HCT116 (cell line): ENCODE measurements around the gene DNAJC28. TPM values are rescaled to one million over a fixed set of nuclear protein-coding genes. Genes with fewer than 3 reads are reported as not detected.

Experiments used
- ATAC-seq: fragments of 200-7000 bp; cut with Tn5 transposase; 2 replicates; pipeline ENCODE4 v1.9.1; 2020; ENCODE audit warnings: mild to moderate bottlenecking, moderate library complexity
- BruUV-seq: library from RNA; stranded (reverse); fragments of 400-500 nt; replicated peaks from 2 replicates; lab custom pipeline; 2021; lab: Mats Ljungman, UMichigan
- CTCF ChIA-PET: fragments of 300-600 bp; sonication (Branson Sonifier 250); formaldehyde crosslinking; loops from one replicate; lab custom pipeline; 2021; ENCODE audit warnings: antibody characterized with exemption; lab: Charles Lee
- POLR2A ChIA-PET: fragments of 300-600, 350-600 bp; sonication (Branson Sonifier 250); formaldehyde crosslinking; loops from one replicate; lab custom pipeline; 2021; ENCODE audit warnings: antibody characterized with exemption; lab: Charles Lee
- RAD21 ChIA-PET, 2 experiments: fragments of 300-600 bp; sonication (Branson Sonifier 250); formaldehyde crosslinking; loops; one replicate each; lab custom pipeline; 2023; ENCODE audit warnings: low total read pairs in 2 of 2; ENCODE audit not compliant: uncharacterized antibody in 2 of 2, unreplicated experiment in 2 of 2, low non-redundant PET in 1 of 2; lab: Charles Lee
- DNase-seq: peaks from one replicate; pipeline ENCODE4 v3.0.0-alpha.2; 2010; ENCODE audit warnings: low read depth, low spot score
- H2AFZ ChIP-seq: fragments of 200-600 bp; shearing (Covaris generic), sonication (generic); 2 replicates; pipeline ENCODE4 v1.6.1; 2017; ENCODE audit warnings: low read depth, mixed run types, mixed read lengths, antibody characterized with exemption, low read length; ENCODE audit not compliant: poor library complexity, severe bottlenecking
- H3K27ac ChIP-seq: 2 replicates; pipeline ENCODE4 v1.5.1; 2012; ENCODE audit warnings: low read depth, low read length
- H3K27me3 ChIP-seq: fragments of 200-600 bp; sonication (generic); 2 replicates; pipeline ENCODE4 v1.6.1; 2016; ENCODE audit warnings: mixed run types, low read length, mixed read lengths; ENCODE audit not compliant: insufficient read depth
- H3K36me3 ChIP-seq, 2 experiments: fragments of 200-500 bp in 1 of 2; fragments of 200-600 bp in 1 of 2; sonication (Bioruptor generic) in 1 of 2; sonication (generic) in 1 of 2; 2 replicates each; pipeline versions ENCODE4 v1.5.1 to v1.6.1; 2014 to 2016; ENCODE audit warnings: low read length in 2 of 2, inconsistent platforms in 1 of 2, mixed read lengths in 1 of 2, mixed run types in 1 of 2; ENCODE audit not compliant: insufficient read depth in 2 of 2, control insufficient read depth in 1 of 2
- H3K4me1 ChIP-seq, 2 experiments: fragments of 200-600 bp in 1 of 2; sonication (generic) in 1 of 2; 2 replicates each; pipeline versions ENCODE4 v1.5.1 to v1.6.1; 2012 to 2017; ENCODE audit warnings: low read length in 2 of 2, inconsistent platforms in 1 of 2, mild to moderate bottlenecking in 1 of 2, mixed read lengths in 1 of 2, mixed run types in 1 of 2, moderate library complexity in 1 of 2; ENCODE audit not compliant: insufficient read depth in 2 of 2, control insufficient read depth in 1 of 2
- H3K4me2 ChIP-seq: fragments of 200-600 bp; sonication (generic); 2 replicates; pipeline ENCODE4 v1.6.1; 2017; ENCODE audit warnings: mixed run types, low read length, mixed read lengths
- H3K4me3 ChIP-seq, 2 experiments: fragments of 200-600 bp in 1 of 2; sonication (generic) in 1 of 2; replicated peaks in 1 of 2; 2 replicates each; pipeline ENCODE4 v1.5.1; 2011 to 2016; ENCODE audit warnings: low read length in 2 of 2, control low read depth in 1 of 2, low read depth in 1 of 2, mild to moderate bottlenecking in 1 of 2, mixed read lengths in 1 of 2, mixed run types in 1 of 2
- H3K79me2 ChIP-seq: fragments of 200-600 bp; sonication (generic); 2 replicates; pipeline ENCODE4 v1.6.1; 2017; ENCODE audit warnings: mild to moderate bottlenecking, mixed run types, low read length, moderate library complexity, mixed read lengths; ENCODE audit not compliant: insufficient read depth
- H3K9ac ChIP-seq: fragments of 200-600 bp; sonication (generic); 2 replicates; pipeline ENCODE4 v1.6.1; 2016; ENCODE audit warnings: low read length, mixed read lengths
- H3K9me2 ChIP-seq: fragments of 200-600 bp; sonication (generic), shearing (Covaris generic); 2 replicates; pipeline ENCODE4 v1.6.1; 2017; ENCODE audit warnings: mixed run types, mild to moderate bottlenecking, moderate library complexity; ENCODE audit not compliant: insufficient read depth
- H3K9me3 ChIP-seq, 2 experiments: fragments of 200-500 bp in 1 of 2; fragments of 200-600 bp in 1 of 2; sonication (Bioruptor generic) in 1 of 2; sonication (generic) in 1 of 2; 2 replicates each; pipeline ENCODE4 v1.6.1; 2014 to 2017; ENCODE audit warnings: low read length in 2 of 2, mixed read lengths in 2 of 2, inconsistent platforms in 1 of 2, low read depth in 1 of 2, mild to moderate bottlenecking in 1 of 2, mixed run types in 1 of 2, moderate library complexity in 1 of 2; ENCODE audit not compliant: control insufficient read depth in 1 of 2, insufficient read depth in 1 of 2
- H4K20me1 ChIP-seq: fragments of 200-600 bp; sonication (generic), shearing (Covaris generic); 2 replicates; pipeline ENCODE4 v1.6.1; 2017; ENCODE audit warnings: mixed run types, mild to moderate bottlenecking, moderate library complexity; ENCODE audit not compliant: insufficient read depth
- CEBPB ChIP-seq: IDR thresholded peaks from 2 replicates; pipeline ENCODE4 v1.6.1; 2012; ENCODE audit warnings: low read depth
- EZH2phosphoT487 ChIP-seq: fragments of 200-600 bp; IDR thresholded peaks from 2 replicates; pipeline ENCODE4 v1.6.1; 2018; ENCODE audit warnings: antibody characterized with exemption, borderline replicate concordance
- FOSL1 ChIP-seq: IDR thresholded peaks from 2 replicates; pipeline ENCODE4 v1.6.1; 2012; ENCODE audit warnings: low read depth
- JUND ChIP-seq: IDR thresholded peaks from 2 replicates; pipeline ENCODE4 v1.6.1; 2012
- POLR2A ChIP-seq: IDR thresholded peaks from 2 replicates; pipeline ENCODE4 v1.7.0; 2011; ENCODE audit warnings: borderline replicate concordance; ENCODE audit not compliant: insufficient read depth, insufficient read length; ENCODE audit errors: extremely low read depth
- RAD21 ChIP-seq: IDR thresholded peaks from 2 replicates; pipeline ENCODE4 v1.6.1; 2012; ENCODE audit warnings: low read depth, mild to moderate bottlenecking
- SIN3A ChIP-seq: IDR thresholded peaks from 2 replicates; pipeline ENCODE4 v1.6.1; 2012; ENCODE audit warnings: low read depth
- TCF7L2 ChIP-seq: IDR thresholded peaks from 2 replicates; pipeline ENCODE4 v1.7.0; 2011; ENCODE audit warnings: borderline replicate concordance, inconsistent platforms; ENCODE audit not compliant: insufficient read depth, insufficient read length; ENCODE audit errors: extremely low read depth
- YY1 ChIP-seq: IDR thresholded peaks from 2 replicates; pipeline ENCODE4 v1.6.1; 2011; ENCODE audit warnings: low read length, low read depth, moderate library complexity, mild to moderate bottlenecking; ENCODE audit not compliant: insufficient replicate concordance; ENCODE audit errors: extremely low read depth
- ZFX ChIP-seq: fragments of 450-650 bp; IDR thresholded peaks from 2 replicates; pipeline ENCODE4 v1.6.1; 2017
- intact Hi-C: fragments of 100-400 bp; cut with micrococcal nuclease; formaldehyde crosslinking; loops from 2 replicates; pipeline ENCODE4 v1.10.0; 2022
- total RNA-seq: library from RNA; stranded (reverse); gene quantifications from one replicate; pipeline ENCODE4 v1.2.1, GENCODE V29; 2021; ENCODE audit not compliant: unreplicated experiment
- TF ChIP-seq, protein P1 (sequence below): IDR thresholded peaks from 2 replicates; pipeline ENCODE4 v1.6.1; 2012
- TF ChIP-seq, protein P2 (sequence below): IDR thresholded peaks from 2 replicates; pipeline ENCODE4 v1.6.1; 2012
- TF ChIP-seq, protein P3 (sequence below): IDR thresholded peaks from 2 replicates; pipeline ENCODE4 v1.6.1; 2012; ENCODE audit warnings: low read depth

The DNAJC28 gene
- total RNA-seq, 1 experiment from 2014 or later, result 0.81 TPM

GRCh38 chr21:33493756-33494155 lies 2.2 kb upstream of the DNAJC28 start:
- CTCF ChIA-PET, result no interaction called here
- POLR2A ChIA-PET, result no interaction called here

More at GRCh38 chr21:33493756-33494155, 2.2 kb upstream of the DNAJC28 start:
- intact Hi-C loops, result no loop called here
- Histone ChIP-seq H3K9me3 (no peaks in the 10 kb centered on the region), H3K9me2 (no peaks in the 10 kb centered on the region), H2AFZ (no peak overlapping the region), H4K20me1 (no peaks in the 10 kb centered on the region), H3K27ac (no peak overlapping the region), H3K27me3 (no peaks in the 10 kb centered on the region), H3K4me3 (no peak overlapping the region), H3K4me1 (peaks cover 5 to 10% of the 10 kb centered on the region in 2 experiments; a peak in 2 of 4 replicates), H3K9ac (no peak overlapping the region), H3K36me3 (no peaks in the 10 kb centered on the region), H3K79me2 (no peaks in the 10 kb centered on the region), H3K4me2 (no peak overlapping the region)
- TF ChIP-seq, protein P1, sequence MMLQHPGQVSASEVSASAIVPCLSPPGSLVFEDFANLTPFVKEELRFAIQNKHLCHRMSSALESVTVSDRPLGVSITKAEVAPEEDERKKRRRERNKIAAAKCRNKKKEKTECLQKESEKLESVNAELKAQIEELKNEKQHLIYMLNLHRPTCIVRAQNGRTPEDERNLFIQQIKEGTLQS, result no peak
- no peak for TF ChIP-seq RAD21
- TF ChIP-seq SIN3A, result no peak
- TF ChIP-seq CEBPB, result no peak
- TF ChIP-seq ZFX, result no peak
- TF ChIP-seq JUND, result no peak
- TF ChIP-seq YY1, result no peak
- TF ChIP-seq TCF7L2, result no peak
- no peak for TF ChIP-seq FOSL1
- TF ChIP-seq, protein P2, sequence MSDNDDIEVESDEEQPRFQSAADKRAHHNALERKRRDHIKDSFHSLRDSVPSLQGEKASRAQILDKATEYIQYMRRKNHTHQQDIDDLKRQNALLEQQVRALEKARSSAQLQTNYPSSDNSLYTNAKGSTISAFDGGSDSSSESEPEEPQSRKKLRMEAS, result no peak
- no peak for TF ChIP-seq EZH2phosphoT487
- TF ChIP-seq, protein P3, sequence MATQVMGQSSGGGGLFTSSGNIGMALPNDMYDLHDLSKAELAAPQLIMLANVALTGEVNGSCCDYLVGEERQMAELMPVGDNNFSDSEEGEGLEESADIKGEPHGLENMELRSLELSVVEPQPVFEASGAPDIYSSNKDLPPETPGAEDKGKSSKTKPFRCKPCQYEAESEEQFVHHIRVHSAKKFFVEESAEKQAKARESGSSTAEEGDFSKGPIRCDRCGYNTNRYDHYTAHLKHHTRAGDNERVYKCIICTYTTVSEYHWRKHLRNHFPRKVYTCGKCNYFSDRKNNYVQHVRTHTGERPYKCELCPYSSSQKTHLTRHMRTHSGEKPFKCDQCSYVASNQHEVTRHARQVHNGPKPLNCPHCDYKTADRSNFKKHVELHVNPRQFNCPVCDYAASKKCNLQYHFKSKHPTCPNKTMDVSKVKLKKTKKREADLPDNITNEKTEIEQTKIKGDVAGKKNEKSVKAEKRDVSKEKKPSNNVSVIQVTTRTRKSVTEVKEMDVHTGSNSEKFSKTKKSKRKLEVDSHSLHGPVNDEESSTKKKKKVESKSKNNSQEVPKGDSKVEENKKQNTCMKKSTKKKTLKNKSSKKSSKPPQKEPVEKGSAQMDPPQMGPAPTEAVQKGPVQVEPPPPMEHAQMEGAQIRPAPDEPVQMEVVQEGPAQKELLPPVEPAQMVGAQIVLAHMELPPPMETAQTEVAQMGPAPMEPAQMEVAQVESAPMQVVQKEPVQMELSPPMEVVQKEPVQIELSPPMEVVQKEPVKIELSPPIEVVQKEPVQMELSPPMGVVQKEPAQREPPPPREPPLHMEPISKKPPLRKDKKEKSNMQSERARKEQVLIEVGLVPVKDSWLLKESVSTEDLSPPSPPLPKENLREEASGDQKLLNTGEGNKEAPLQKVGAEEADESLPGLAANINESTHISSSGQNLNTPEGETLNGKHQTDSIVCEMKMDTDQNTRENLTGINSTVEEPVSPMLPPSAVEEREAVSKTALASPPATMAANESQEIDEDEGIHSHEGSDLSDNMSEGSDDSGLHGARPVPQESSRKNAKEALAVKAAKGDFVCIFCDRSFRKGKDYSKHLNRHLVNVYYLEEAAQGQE, result no peak
- TF ChIP-seq POLR2A, result no peak
- RAD21 ChIA-PET, result no interaction called here
- ATAC-seq, result no peak
- no peak for DNase-seq
- no TSS peak for BruUV-seq
